DOHH2 (cell line): ENCODE data around the gene CDK5RAP2.

Source experiments
- EZH2phosphoT487 ChIP-seq: fragments of 200-600 bp; sonication (generic); IDR thresholded peaks from 2 replicates; pipeline ENCODE4 v1.6.1; 2017; ENCODE audit warnings: borderline replicate concordance, mild to moderate bottlenecking, antibody characterized with exemption, low read length, moderate library complexity, mixed read lengths
- TF ChIP-seq, protein P1 (sequence below): fragments of 200-600 bp; sonication (generic); IDR thresholded peaks from one replicate; pipeline ENCODE4 v1.5.1; 2014; ENCODE audit warnings: antibody characterized with exemption, mild to moderate bottlenecking, low read depth, low read length; ENCODE audit not compliant: poor library complexity, severe bottlenecking

DNA sequence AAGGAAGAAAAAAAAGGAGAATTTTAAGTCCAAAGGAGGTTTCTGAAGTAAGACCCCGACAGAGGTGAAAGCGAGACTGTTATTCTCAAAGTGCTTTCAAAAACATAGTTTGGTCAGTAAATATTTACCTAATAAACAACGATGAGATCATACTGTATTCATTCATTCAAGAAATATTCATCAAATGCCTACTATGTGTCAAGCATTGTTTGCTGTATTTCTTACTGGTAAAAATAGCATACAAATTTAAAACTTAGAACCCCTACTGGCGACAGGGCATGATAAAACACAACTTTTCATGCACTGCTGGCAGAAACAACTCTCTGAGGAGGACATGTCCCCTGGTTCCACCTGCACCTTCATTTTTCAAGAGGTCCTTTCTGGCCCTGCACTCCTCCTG, 190.7 kb downstream of the CDK5RAP2 start:
- TF ChIP-seq, protein P1, sequence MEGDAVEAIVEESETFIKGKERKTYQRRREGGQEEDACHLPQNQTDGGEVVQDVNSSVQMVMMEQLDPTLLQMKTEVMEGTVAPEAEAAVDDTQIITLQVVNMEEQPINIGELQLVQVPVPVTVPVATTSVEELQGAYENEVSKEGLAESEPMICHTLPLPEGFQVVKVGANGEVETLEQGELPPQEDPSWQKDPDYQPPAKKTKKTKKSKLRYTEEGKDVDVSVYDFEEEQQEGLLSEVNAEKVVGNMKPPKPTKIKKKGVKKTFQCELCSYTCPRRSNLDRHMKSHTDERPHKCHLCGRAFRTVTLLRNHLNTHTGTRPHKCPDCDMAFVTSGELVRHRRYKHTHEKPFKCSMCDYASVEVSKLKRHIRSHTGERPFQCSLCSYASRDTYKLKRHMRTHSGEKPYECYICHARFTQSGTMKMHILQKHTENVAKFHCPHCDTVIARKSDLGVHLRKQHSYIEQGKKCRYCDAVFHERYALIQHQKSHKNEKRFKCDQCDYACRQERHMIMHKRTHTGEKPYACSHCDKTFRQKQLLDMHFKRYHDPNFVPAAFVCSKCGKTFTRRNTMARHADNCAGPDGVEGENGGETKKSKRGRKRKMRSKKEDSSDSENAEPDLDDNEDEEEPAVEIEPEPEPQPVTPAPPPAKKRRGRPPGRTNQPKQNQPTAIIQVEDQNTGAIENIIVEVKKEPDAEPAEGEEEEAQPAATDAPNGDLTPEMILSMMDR = no peak
- no peak for TF ChIP-seq EZH2phosphoT487
